ENCODE data around the gene KLHL40. TPM values are rescaled to one million over a fixed set of nuclear protein-coding genes. Genes with fewer than 3 reads are reported as not detected.

The KLHL40 gene
- total and polyA plus RNA-seq, 9 donors: not detected

DNA sequence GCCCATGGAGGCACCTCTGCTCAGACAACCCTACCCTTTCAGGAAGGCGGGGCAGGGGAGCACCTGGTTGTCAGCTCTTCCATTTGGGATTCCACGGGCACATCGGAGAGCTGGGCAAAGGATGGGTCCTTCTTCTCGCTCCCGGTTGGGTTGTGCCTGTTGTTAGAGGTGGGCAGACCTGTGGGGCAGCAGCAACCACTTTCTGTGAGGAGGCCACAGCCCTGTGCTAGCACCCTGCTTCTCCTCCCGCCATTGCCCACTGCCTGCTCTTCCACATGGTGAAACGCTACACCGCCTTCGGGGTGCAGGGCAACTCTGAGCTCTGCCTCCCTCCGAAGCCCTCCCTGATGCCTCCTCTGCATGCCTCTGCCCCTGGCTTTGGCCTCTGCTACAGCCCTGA is 24.3 kb downstream of the KLHL40 start:
- no peak for TF ChIP-seq EP300 (IDR thresholded peaks at IDR 0.05)
- TF ChIP-seq, protein P1, sequence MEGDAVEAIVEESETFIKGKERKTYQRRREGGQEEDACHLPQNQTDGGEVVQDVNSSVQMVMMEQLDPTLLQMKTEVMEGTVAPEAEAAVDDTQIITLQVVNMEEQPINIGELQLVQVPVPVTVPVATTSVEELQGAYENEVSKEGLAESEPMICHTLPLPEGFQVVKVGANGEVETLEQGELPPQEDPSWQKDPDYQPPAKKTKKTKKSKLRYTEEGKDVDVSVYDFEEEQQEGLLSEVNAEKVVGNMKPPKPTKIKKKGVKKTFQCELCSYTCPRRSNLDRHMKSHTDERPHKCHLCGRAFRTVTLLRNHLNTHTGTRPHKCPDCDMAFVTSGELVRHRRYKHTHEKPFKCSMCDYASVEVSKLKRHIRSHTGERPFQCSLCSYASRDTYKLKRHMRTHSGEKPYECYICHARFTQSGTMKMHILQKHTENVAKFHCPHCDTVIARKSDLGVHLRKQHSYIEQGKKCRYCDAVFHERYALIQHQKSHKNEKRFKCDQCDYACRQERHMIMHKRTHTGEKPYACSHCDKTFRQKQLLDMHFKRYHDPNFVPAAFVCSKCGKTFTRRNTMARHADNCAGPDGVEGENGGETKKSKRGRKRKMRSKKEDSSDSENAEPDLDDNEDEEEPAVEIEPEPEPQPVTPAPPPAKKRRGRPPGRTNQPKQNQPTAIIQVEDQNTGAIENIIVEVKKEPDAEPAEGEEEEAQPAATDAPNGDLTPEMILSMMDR (IDR thresholded peaks at IDR 0.05): no peak
- no peak for TF ChIP-seq POLR2A (IDR thresholded peaks at IDR 0.05)
- Histone ChIP-seq H3K9me3 (no peaks in the 10 kb centered on the region), H3K36me3 (no peaks in the 10 kb centered on the region), H3K27ac (no peak overlapping the region), H3K27me3 (no peaks in the 10 kb centered on the region), H3K4me1 (ENCODE audit: insufficient read depth) (no peaks in the 10 kb centered on the region), H3K4me3 (no peak overlapping the region)
- WGBS, 3 donors: 91 to 93% (median 92%) methylated on average over 10 of the region's 10 CpGs
- intact Hi-C loops (cut with DNase I): no loop called here
- peak in 2 of 5 donors; percentile 4 to 9 for DNase-seq

DNA sequence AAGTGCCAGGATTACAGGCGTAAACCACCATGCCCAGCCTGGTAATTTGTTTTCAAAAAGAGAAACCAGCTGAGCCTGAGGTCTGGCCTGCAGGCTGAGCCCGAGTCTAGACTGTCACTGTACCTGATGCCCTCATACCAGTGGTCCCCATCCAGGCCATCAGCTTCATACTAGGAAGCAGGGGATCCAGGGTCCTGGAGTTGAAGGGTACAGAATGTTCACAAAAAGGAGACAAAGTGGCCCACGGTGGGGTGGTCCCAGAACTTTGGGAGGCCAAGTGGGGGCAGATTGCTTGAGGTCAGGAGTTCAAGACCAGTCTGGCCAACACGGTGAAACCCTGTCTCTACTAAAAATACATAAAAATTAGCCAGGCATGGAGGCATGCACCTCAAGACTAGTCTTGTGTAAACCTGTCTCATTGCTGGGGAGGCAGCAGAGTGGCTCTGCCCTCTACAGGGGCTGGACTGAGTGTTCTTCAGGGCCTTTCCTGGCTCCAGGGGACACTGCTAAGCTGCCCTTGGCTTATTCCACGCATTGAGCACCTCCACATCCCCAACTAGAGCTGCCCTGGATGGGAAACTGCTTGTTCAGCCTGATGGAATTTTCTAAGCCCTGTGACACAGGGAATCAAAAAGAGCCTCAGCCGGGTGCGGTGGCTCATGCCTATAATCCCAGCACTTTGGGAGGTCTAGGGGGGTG is 25.1 kb downstream of the KLHL40 start:
- H3K27me3 ChIP-seq: no peaks in the 10 kb centered on the region
- no peak overlapping the region for H3K27ac ChIP-seq
- no peaks in the 10 kb centered on the region for H3K9me3 ChIP-seq
- 71 to 75% (median 72%) methylated on average over 7 of the region's 7 CpGs for WGBS, 3 donors
- DNase-seq: peak in 3 of 5 donors; percentile 2 to 7 (median 4)
- intact Hi-C loops (cut with DNase I): no loop called here
- TF ChIP-seq EP300 (IDR thresholded peaks at IDR 0.05) (no peak), POLR2A (IDR thresholded peaks at IDR 0.05) (no peak)
- TF ChIP-seq, protein P1 (IDR thresholded peaks at IDR 0.05): no peak
- no peaks in the 10 kb centered on the region for H3K36me3 ChIP-seq
- H3K4me1 ChIP-seq (ENCODE audit: insufficient read depth): no peaks in the 10 kb centered on the region
- H3K4me3 ChIP-seq: no peak overlapping the region

DNA sequence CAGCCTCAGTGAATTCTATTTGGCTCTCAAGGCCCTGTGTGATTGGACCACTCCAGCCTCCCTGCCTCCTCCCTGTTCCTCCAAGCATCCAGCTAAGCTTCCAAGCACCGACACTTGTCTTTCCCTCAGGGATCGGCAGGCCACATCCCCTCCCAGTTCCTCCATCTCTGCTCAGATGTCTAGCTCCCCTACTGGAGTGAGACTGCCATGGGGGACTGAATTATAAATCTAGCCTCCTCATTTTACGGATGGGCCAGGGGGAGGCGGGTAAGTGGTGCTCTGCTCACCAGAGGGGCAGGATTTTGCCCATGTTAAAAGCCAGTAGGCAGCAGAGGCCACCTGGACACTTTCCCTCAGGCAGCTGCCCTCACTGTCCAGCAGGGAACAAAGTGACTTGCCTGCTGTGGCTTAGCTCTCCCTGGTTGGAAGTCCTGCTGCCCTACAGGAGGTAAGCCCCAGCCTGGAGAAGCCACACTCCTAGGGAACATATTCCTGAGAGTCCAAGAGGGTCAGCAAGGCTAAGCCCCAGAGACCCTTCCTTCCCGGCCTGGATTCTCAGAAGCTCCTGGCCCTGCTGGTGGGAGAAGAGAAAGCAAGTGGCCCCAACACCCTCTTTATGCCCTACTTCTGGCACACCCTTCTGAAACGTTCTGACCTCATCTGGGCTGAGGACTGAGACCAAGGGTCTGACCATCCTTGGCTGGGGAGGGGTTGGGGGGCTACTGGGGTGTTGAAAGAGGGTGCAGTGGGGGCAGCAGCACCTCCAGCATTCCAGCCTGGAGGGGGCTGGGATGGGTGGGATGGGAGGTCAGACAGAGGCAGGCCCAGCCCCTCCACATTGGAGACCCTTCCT is 26.4 kb downstream of the KLHL40 start:
- peak in 1 of 5 donors; percentile 6 for DNase-seq
- 44 to 54% (median 52%) methylated on average over 6 of the region's 6 CpGs for WGBS, 3 donors
- H3K27me3 ChIP-seq: no peaks in the 10 kb centered on the region
- H3K9me3 ChIP-seq: no peaks in the 10 kb centered on the region
- H3K4me3 ChIP-seq: no peak overlapping the region
- intact Hi-C loops (cut with DNase I): no loop called here
- H3K27ac ChIP-seq: no peak overlapping the region
- no peaks in the 10 kb centered on the region for H3K4me1 ChIP-seq (ENCODE audit: insufficient read depth)
- no peaks in the 10 kb centered on the region for H3K36me3 ChIP-seq
- TF ChIP-seq POLR2A (IDR thresholded peaks at IDR 0.05): no peak
- TF ChIP-seq, protein P1 (IDR thresholded peaks at IDR 0.05): no peak
- no peak for TF ChIP-seq EP300 (IDR thresholded peaks at IDR 0.05)

DNA sequence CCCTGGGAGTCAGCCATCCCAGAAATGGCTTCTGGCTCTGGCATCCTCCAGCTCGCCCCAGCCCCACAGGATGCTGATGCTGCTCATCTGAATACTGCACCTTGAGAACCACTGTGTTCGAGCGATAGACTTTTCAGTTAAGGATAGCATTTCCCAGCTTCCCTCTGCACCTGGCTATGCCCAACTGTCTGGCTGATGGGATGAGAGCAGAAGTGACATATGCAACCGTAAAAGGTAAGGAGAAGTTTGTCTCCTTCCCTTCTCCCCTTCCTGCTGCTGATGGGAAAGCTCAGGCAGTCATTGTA is 27.0 kb downstream of the KLHL40 start:
- Histone ChIP-seq H3K27ac (no peak overlapping the region), H3K9me3 (no peaks in the 10 kb centered on the region), H3K4me1 (ENCODE audit: insufficient read depth) (no peaks in the 10 kb centered on the region), H3K36me3 (no peaks in the 10 kb centered on the region), H3K4me3 (no peak overlapping the region), H3K27me3 (no peaks in the 10 kb centered on the region)
- intact Hi-C loops (cut with DNase I): no loop called here
- whole genome bisulfite sequencing, 3 donors: 87 to 89% (median 87%) methylated on average over 4 of the region's 4 CpGs
- peak in 1 of 5 donors; percentile 4 for DNase-seq
- TF ChIP-seq POLR2A (IDR thresholded peaks at IDR 0.05): no peak
- no peak for TF ChIP-seq EP300 (IDR thresholded peaks at IDR 0.05)
- TF ChIP-seq, protein P1 (IDR thresholded peaks at IDR 0.05): no peak
